ENCODE data around the gene KCNG2. TPM values are rescaled to one million over a fixed set of nuclear protein-coding genes. Genes with fewer than 3 reads are reported as not detected.
A peak's percentile ranks its signal among the peaks of the same experiment; 100 is the strongest.

KCNG2 gene
- total and polyA plus RNA-seq, 2 of the 13 experiments (the other 11 are each of a cell fraction or from before 2014, with no cell fraction given), result not detected

GRCh38 chr18:79934311-79935097 lies 136.8 kb downstream of the KCNG2 start (continued):
- TF ChIP-seq ZNF276 (CRISPR knock-in tag; IDR thresholded peaks at IDR 0.05; ENCODE audit: low read depth) (no peak), ARNT (IDR thresholded peaks at IDR 0.05) (no peak), ZKSCAN5 (CRISPR knock-in tag; IDR thresholded peaks at IDR 0.05) (no peak), ZNF879 (CRISPR knock-in tag; IDR thresholded peaks at IDR 0.05) (no peak), FOXP1 (IDR thresholded peaks at IDR 0.05) (peak; percentile 51; the same call in 1 of the 2 replicates), FOXP1 (CRISPR knock-in tag; IDR thresholded peaks at IDR 0.05) (peak; percentile 84), FOXO4 (CRISPR knock-in tag; conservative IDR thresholded peaks at IDR 0.05) (no peak), ZNF280D (CRISPR knock-in tag; IDR thresholded peaks at IDR 0.05) (no peak), POGK (CRISPR knock-in tag; conservative IDR thresholded peaks at IDR 0.05) (peak; percentile 85; the same call in 1 of the 2 replicates), CHCHD3 (CRISPR knock-in tag; IDR thresholded peaks at IDR 0.05) (no peak), ZNF646 (CRISPR knock-in tag; IDR thresholded peaks at IDR 0.05) (no peak; the same call in 1 of the 2 replicates), JDP2 (CRISPR knock-in tag; IDR thresholded peaks at IDR 0.05; ENCODE audit: borderline replicate concordance) (no peak), ARNTL (CRISPR knock-in tag; IDR thresholded peaks at IDR 0.05) (peak; percentile 75), STAT5B (CRISPR knock-in tag; IDR thresholded peaks at IDR 0.05) (no peak)

All from HepG2 (cell line).